HepG2 (cell line): ENCODE measurements around the gene CD81. TPM values are rescaled to one million over a fixed set of nuclear protein-coding genes. Genes with fewer than 3 reads are reported as not detected.
A peak's percentile ranks its signal among the peaks of the same experiment; 100 is the strongest.

ENCODE experiments used
- ATAC-seq: fragments of 200-7000 bp; cut with Tn5 transposase; 3 replicates; pipeline ENCODE4 v1.9.1; 2020; ENCODE audit warnings: mild to moderate bottlenecking, moderate library complexity
- BruUV-seq: library from RNA; stranded (reverse); fragments of 400-500 nt; replicated peaks from 2 replicates; lab custom pipeline; 2021; lab: Mats Ljungman, UMichigan
- CTCF ChIA-PET: fragments of 300-600 bp; formaldehyde crosslinking; extraction: SDS; loops from one replicate; lab custom pipeline; 2021; ENCODE audit warnings: low total read pairs, inconsistent platforms, low intra/inter-chr PET ratio; lab: Yijun Ruan, JAX
- POLR2A ChIA-PET: fragments of 350-600 bp; sonication (Branson Sonifier 250); formaldehyde crosslinking; loops from one replicate; lab custom pipeline; 2020; ENCODE audit warnings: antibody characterized with exemption, inconsistent platforms; lab: Yijun Ruan, JAX
- DNase-seq: peaks from one replicate; pipeline ENCODE4 v3.0.0-alpha.2; 2015; ENCODE audit warnings: low spot score
- FAIRE-seq: peaks from 3 replicates; lab custom pipeline; 2011; peaks lifted over from hg19 to GRCh38; lab: Jason Lieb, UNC
- H2AFZ ChIP-seq: one replicate; pipeline ENCODE4 v1.6.1; 2011; ENCODE audit warnings: low read length, inconsistent platforms
- H3K27ac ChIP-seq: fragments of 300-600 bp; 3 replicates; pipeline ENCODE4 v1.8.0; 2011; ENCODE audit warnings: mixed run types, mild to moderate bottlenecking, mixed read lengths, low read length, inconsistent platforms; ENCODE audit not compliant: insufficient read depth; ENCODE audit errors: extremely low read length
- H3K27me3 ChIP-seq, 2 experiments: fragments of 200-600 bp in 1 of 2; 2 replicates in 1 of 2; 3 replicates in 1 of 2; pipeline versions ENCODE4 v1.6.0 to v1.8.0; 2011; ENCODE audit warnings: low read length in 2 of 2, mild to moderate bottlenecking in 2 of 2, moderate library complexity in 2 of 2, inconsistent platforms in 1 of 2; ENCODE audit not compliant: insufficient read depth in 2 of 2, control insufficient read depth in 1 of 2
- H3K36me3 ChIP-seq, 2 experiments: fragments of 200-600 bp in 1 of 2; replicated peaks in 1 of 2; 2 replicates in 1 of 2; 3 replicates in 1 of 2; pipeline versions ENCODE4 v1.5.1 to v1.8.0; 2011; ENCODE audit warnings: low read length in 2 of 2, inconsistent platforms in 1 of 2; ENCODE audit not compliant: insufficient read depth in 2 of 2, control insufficient read depth in 1 of 2
- H3K4me1 ChIP-seq: 2 replicates; pipeline ENCODE4 v1.5.1; 2012; ENCODE audit warnings: low read length, inconsistent platforms; ENCODE audit not compliant: insufficient read depth
- H3K4me2 ChIP-seq: 2 replicates; pipeline ENCODE4 v1.6.0; 2011; ENCODE audit warnings: low read depth, low read length, inconsistent platforms
- H3K4me3 ChIP-seq, 3 experiments: fragments of 200-600 bp in 1 of 3; sonication (generic), shearing (Covaris generic) in 1 of 3; replicated peaks in 1 of 3; 2 replicates each; pipeline ENCODE4 v1.5.1; 2011 to 2016; ENCODE audit warnings: low read length in 3 of 3, inconsistent platforms in 2 of 3, low read depth in 2 of 3, mild to moderate bottlenecking in 2 of 3, control low read depth in 1 of 3, mixed read lengths in 1 of 3; ENCODE audit not compliant: insufficient read depth in 1 of 3
- H3K79me2 ChIP-seq: one replicate; pipeline ENCODE4 v1.6.1; 2011; ENCODE audit warnings: low read length, inconsistent platforms; ENCODE audit not compliant: insufficient read depth
- H3K9ac ChIP-seq: 2 replicates; pipeline ENCODE4 v1.6.0; 2011; ENCODE audit warnings: mild to moderate bottlenecking, low read depth, low read length, inconsistent platforms; ENCODE audit not compliant: insufficient read depth
- H3K9me3 ChIP-seq: 2 replicates; pipeline ENCODE4 v1.5.1; 2012; ENCODE audit warnings: mild to moderate bottlenecking, low read length
- H4K20me1 ChIP-seq: 2 replicates; pipeline ENCODE4 v1.6.0; 2011; ENCODE audit warnings: inconsistent platforms, mild to moderate bottlenecking, low read length, moderate library complexity; ENCODE audit not compliant: insufficient read depth
- CCDC6 ChIP-seq: sonication (generic); formaldehyde crosslinking; IDR thresholded peaks from 2 replicates; pipeline ENCODE4 v1.8.1; 2022; ENCODE audit warnings: mild to moderate bottlenecking, missing genetic modification reagents, moderate library complexity
- HCFC1 ChIP-seq: fragments of 150-350 bp; IDR thresholded peaks from 2 replicates; pipeline ENCODE4 v1.6.1; 2014; ENCODE audit warnings: low read depth, low read length
- MYC ChIP-seq: sonication (generic); formaldehyde crosslinking; IDR thresholded peaks from 2 replicates; pipeline ENCODE4 v1.9.0; 2021; ENCODE audit warnings: missing genetic modification reagents, borderline replicate concordance
- NFYC ChIP-seq: IDR thresholded peaks from 2 replicates; pipeline ENCODE4 v1.6.1; 2016; ENCODE audit warnings: missing genetic modification reagents, missing compliant biosample characterization
- RARA ChIP-seq: IDR thresholded peaks from 2 replicates; pipeline ENCODE4 v1.6.1; 2016; ENCODE audit warnings: missing genetic modification reagents, missing compliant biosample characterization
- RXRB ChIP-seq: IDR thresholded peaks from 2 replicates; pipeline ENCODE4 v1.6.1; 2016; ENCODE audit warnings: borderline replicate concordance, missing genetic modification reagents, missing compliant biosample characterization
- TAF1 ChIP-seq: sonication (generic); formaldehyde crosslinking; IDR thresholded peaks from 2 replicates; pipeline ENCODE4 v1.4.0; 2020; ENCODE audit warnings: missing genetic modification reagents
- TBP ChIP-seq: sonication (generic); formaldehyde crosslinking; IDR thresholded peaks from 2 replicates; pipeline ENCODE4 v1.5.0; 2020; ENCODE audit warnings: missing genetic modification reagents
- TCF12 ChIP-seq, 2 experiments: fragments of 450-650 bp in 1 of 2; sonication (generic) in 1 of 2; formaldehyde crosslinking in 1 of 2; IDR thresholded peaks; 2 replicates each; pipeline versions ENCODE4 v1.6.1 to v1.8.0; 2017 to 2022; ENCODE audit warnings: antibody characterized with exemption in 1 of 2, mild to moderate bottlenecking in 1 of 2, missing genetic modification reagents in 1 of 2, moderate library complexity in 1 of 2
- ZBTB42 ChIP-seq: sonication (generic); formaldehyde crosslinking; IDR thresholded peaks from 2 replicates; pipeline ENCODE4 v1.5.0; 2020; ENCODE audit warnings: mild to moderate bottlenecking, missing genetic modification reagents
- ZNF670 ChIP-seq: sonication (generic); formaldehyde crosslinking; IDR thresholded peaks from 2 replicates; pipeline ENCODE4 v1.8.0; 2022; ENCODE audit warnings: mild to moderate bottlenecking, missing genetic modification reagents, borderline replicate concordance
- ZNF749 ChIP-seq: sonication (generic); formaldehyde crosslinking; IDR thresholded peaks from 2 replicates; pipeline ENCODE4 v1.8.0; 2022; ENCODE audit warnings: mild to moderate bottlenecking, missing genetic modification reagents, moderate library complexity, borderline replicate concordance
- WGBS: methylation state at CpG from one replicate; pipeline ENCODE4 v1.1.6; 2017; ENCODE audit warnings: low lambda C conversion rate; 5-methylcytosine and 5-hydroxymethylcytosine counted together
- in situ Hi-C: cut with HindIII; loops from 2 replicates; pipeline ENCODE4 v1.10.0; 2017; ENCODE audit warnings: low pct_unique_long_range_greater_than_20kb; ENCODE audit not compliant: extremely low pct_ligation_motif_present
- intact Hi-C: fragments of 100-400 bp; cut with micrococcal nuclease; formaldehyde crosslinking; loops from one replicate; pipeline ENCODE4 v1.10.0; 2022; ENCODE audit not compliant: unreplicated experiment
- polyA plus RNA-seq, 8 experiments: library from polyadenylated mRNA; depleted of rRNA in 3 of 8; stranded (reverse) in 7 of 8; unstranded in 1 of 8; fragments of >200 nt; fragmentation: Illumina TruSeq in 4 of 8; extraction: Trizol in 4 of 8; gene quantifications; 2 replicates each; pipeline versions ENCODE4 v1.2.1 to v1.2.3, GENCODE V29; 2011 to 2016; ENCODE audit warnings: low read depth in 4 of 8, missing spikeins in 1 of 8, mixed read lengths in 1 of 8; ENCODE audit not compliant: insufficient read depth in 1 of 8
- total RNA-seq, 5 experiments: library from RNA; depleted of rRNA; stranded (reverse); fragments of >200 nt; fragmentation: Illumina TruSeq; extraction: Trizol; gene quantifications; 2 replicates each; pipeline ENCODE4 v1.2.3, GENCODE V29; 2016; ENCODE audit warnings: low read depth in 1 of 5
- TF ChIP-seq, protein P1 (sequence below): sonication (generic); formaldehyde crosslinking; conservative IDR thresholded peaks from 2 replicates; pipeline ENCODE4 v1.5.0; 2020; ENCODE audit warnings: missing genetic modification reagents
- TF ChIP-seq, protein P2 (sequence below): sonication (generic); formaldehyde crosslinking; conservative IDR thresholded peaks from 2 replicates; pipeline ENCODE4 v1.4.0; 2020; ENCODE audit warnings: missing genetic modification reagents
- TF ChIP-seq, protein P3 (sequence below): IDR thresholded peaks from 2 replicates; pipeline ENCODE4 v1.6.1; 2018; ENCODE audit warnings: missing genetic modification reagents, mild to moderate bottlenecking, missing compliant biosample characterization

CD81 gene
- total and polyA plus RNA-seq, 2 of the 13 experiments (the other 11 are each of a cell fraction or from before 2014, with no cell fraction given), result not detected

DNA sequence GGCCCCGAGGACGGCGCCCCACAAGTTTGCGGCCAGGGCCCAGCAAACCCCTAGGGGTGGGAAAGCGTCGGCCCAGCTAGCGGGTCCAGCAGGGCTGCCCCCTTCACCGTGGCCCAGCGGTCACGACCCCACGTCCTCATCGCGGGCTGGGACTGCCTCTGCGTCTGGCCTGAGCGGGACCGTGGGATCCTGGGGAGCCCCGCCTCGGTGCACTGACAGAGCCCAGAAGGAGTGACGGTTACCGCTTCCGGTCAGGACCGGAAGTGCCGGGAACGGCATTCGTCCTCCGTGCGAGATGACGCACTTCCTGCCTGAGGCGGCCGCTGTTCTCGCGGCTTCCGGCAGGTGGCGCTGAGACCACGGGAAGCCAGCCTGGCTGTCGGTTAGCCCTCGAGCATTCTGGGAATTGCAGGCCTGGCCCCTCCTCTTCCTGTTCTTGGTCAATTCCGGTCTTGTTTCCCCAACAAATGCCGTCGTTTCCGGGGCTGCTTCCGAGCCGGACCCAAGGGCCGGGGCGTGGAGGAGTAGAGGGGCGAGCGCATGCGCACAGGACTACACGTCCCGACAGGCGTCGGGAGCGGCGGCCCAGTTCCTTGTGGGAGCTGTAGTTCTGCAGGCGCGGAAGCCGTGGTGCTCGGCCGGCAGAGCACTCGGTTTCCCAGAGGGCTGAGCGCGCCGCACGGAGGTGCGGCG, 23.1 kb downstream of the CD81 start, which contains the start of gene TSSC4:
TSS of gene TSSC4 (plus strand) at position 682 of the 693 bp plus-strand sequence. CDS start 1,884 bp downstream, outside the sequence.
- in situ Hi-C loops, result no loop called here
- peak; percentile 99 for DNase-seq
- TF ChIP-seq, protein P1, sequence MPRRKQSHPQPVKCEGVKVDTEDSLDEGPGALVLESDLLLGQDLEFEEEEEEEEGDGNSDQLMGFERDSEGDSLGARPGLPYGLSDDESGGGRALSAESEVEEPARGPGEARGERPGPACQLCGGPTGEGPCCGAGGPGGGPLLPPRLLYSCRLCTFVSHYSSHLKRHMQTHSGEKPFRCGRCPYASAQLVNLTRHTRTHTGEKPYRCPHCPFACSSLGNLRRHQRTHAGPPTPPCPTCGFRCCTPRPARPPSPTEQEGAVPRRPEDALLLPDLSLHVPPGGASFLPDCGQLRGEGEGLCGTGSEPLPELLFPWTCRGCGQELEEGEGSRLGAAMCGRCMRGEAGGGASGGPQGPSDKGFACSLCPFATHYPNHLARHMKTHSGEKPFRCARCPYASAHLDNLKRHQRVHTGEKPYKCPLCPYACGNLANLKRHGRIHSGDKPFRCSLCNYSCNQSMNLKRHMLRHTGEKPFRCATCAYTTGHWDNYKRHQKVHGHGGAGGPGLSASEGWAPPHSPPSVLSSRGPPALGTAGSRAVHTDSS, result peak; percentile 96; the same call in 1 of the 2 replicates
- TF ChIP-seq TCF12 (IDR thresholded peaks at IDR 0.05) (no peak), TCF12 (CRISPR knock-in tag; IDR thresholded peaks at IDR 0.05) (no peak), TBP (CRISPR knock-in tag) (0 out of 2 replicates have a peak, but pooled peaks have one; percentile 85), ZNF670 (CRISPR knock-in tag) (0 out of 2 replicates have a peak, but pooled peaks have one; percentile 66), RXRB (CRISPR knock-in tag) (0 out of 2 replicates have a peak, but pooled peaks have one; percentile 39), NFYC (CRISPR knock-in tag) (peak; percentile 41), ZBTB42 (peak; percentile 50; the same call in 1 of the 2 replicates), TAF1 (CRISPR knock-in tag) (peak; percentile 96), CCDC6 (CRISPR knock-in tag) (peak; percentile 82; the same call in 1 of the 2 replicates), ZNF749 (peak; percentile 47; the same call in 1 of the 2 replicates), MYC (CRISPR knock-in tag) (peak; percentile 46; the same call in 1 of the 2 replicates), RARA (CRISPR knock-in tag) (no peak), HCFC1 (peak; percentile 94)
- TF ChIP-seq, protein P2, sequence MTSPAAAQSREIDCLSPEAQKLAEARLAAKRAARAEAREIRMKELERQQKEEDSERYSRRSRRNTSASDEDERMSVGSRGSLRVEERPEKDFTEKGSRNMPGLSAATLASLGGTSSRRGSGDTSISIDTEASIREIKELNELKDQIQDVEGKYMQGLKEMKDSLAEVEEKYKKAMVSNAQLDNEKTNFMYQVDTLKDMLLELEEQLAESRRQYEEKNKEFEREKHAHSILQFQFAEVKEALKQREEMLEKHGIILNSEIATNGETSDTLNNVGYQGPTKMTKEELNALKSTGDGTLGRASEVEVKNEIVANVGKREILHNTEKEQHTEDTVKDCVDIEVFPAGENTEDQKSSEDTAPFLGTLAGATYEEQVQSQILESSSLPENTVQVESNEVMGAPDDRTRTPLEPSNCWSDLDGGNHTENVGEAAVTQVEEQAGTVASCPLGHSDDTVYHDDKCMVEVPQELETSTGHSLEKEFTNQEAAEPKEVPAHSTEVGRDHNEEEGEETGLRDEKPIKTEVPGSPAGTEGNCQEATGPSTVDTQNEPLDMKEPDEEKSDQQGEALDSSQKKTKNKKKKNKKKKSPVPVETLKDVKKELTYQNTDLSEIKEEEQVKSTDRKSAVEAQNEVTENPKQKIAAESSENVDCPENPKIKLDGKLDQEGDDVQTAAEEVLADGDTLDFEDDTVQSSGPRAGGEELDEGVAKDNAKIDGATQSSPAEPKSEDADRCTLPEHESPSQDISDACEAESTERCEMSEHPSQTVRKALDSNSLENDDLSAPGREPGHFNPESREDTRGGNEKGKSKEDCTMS (CRISPR knock-in tag), result 0 out of 2 replicates have a peak, but pooled peaks have one; percentile 24
- TF ChIP-seq, protein P3, sequence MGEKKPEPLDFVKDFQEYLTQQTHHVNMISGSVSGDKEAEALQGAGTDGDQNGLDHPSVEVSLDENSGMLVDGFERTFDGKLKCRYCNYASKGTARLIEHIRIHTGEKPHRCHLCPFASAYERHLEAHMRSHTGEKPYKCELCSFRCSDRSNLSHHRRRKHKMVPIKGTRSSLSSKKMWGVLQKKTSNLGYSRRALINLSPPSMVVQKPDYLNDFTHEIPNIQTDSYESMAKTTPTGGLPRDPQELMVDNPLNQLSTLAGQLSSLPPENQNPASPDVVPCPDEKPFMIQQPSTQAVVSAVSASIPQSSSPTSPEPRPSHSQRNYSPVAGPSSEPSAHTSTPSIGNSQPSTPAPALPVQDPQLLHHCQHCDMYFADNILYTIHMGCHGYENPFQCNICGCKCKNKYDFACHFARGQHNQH (CRISPR knock-in tag), result peak; percentile 83

More for the DNA sequence above, 23.1 kb downstream of the CD81 start, which contains the start of gene TSSC4:
- intact Hi-C loops, result loop anchor here (1.0 to 5.0 kb wide), 2 partner anchors 19 to 188 kb away; no protein-coding TSS in a partner anchor
- H3K4me2 ChIP-seq, result peak within 1 kb of the TSS; percentile 91
- H3K4me3 ChIP-seq, result peak within 1 kb of the TSS; percentile 80 to 99 (median 96)
- WGBS, result 0% methylated on average over 5 of the region's 66 CpGs
- H3K27ac ChIP-seq, result peak within 1 kb of the TSS; percentile 78
- ATAC-seq (peak; percentile 91), FAIRE-seq (peak; percentile 97)
- BruUV-seq, result no TSS peak
- no peaks in the 10 kb centered on the region for H3K9me3 ChIP-seq
- H3K9ac ChIP-seq, result peak within 1 kb of the TSS; percentile 99
- no peak within 1 kb of the TSS for H2AFZ ChIP-seq
- H3K79me2 ChIP-seq, result peaks cover 14% of the 10 kb centered on the region
- H3K4me1 ChIP-seq, result peaks cover 24% of the 10 kb centered on the region
- peaks cover 6 to 7% of the 10 kb centered on the region in 2 experiments; a peak in 2 of 5 replicates for H3K36me3 ChIP-seq
- H3K27me3 ChIP-seq, result peaks cover 0 to 3% of the 10 kb centered on the region in 2 experiments; a peak in 2 of 5 replicates
- no peaks in the 10 kb centered on the region for H4K20me1 ChIP-seq
- ChIA-PET CTCF (interaction anchor here (1.6 to 3.9 kb wide), 2 partner anchors 20 to 95 kb away, joined by 4 to 55 read pairs; no protein-coding TSS in a partner anchor), POLR2A (interaction anchor here (0.6 to 3.4 kb wide), 15 partner anchors 11 to 707 kb away, joined by 3 to 49 read pairs (median 4); partner anchors contain the start of gene KCNQ1OT1)
